Heart left ventricle (tissue), 16 donors: ENCODE measurements around the gene RACGAP1. TPM values are rescaled to one million over a fixed set of nuclear protein-coding genes. Genes with fewer than 3 reads are reported as not detected.

Experiments used
- ATAC-seq, 4 donors: fragments of 200-7000 bp; cut with Tn5 transposase; one replicate each; pipeline ENCODE4 v1.9.1; 2020 to 2022; ENCODE audit warnings: moderate library complexity in 4 of 4, mild to moderate bottlenecking in 3 of 4, moderate number of reproducible peaks in 1 of 4
- DNase-seq, 5 donors: peaks; one replicate each; pipeline ENCODE4 v3.0.0-alpha.2; 2020
- H3K27ac ChIP-seq, 12 donors: fragments of 200-600 bp; sonication (generic) in 4 of 12; one replicate each; pipeline versions ENCODE4 v1.5.0 to v1.8.0; 2016 to 2022; ENCODE audit warnings: mild to moderate bottlenecking in 2 of 12
- H3K27me3 ChIP-seq, 9 donors: fragments of 200-600 bp; sonication (generic) in 2 of 9; one replicate each; pipeline versions ENCODE4 v1.5.1 to v1.8.0; 2016 to 2022; ENCODE audit warnings: mild to moderate bottlenecking in 3 of 9
- H3K36me3 ChIP-seq, 9 donors: fragments of 200-600 bp; sonication (generic) in 2 of 9; one replicate each; pipeline versions ENCODE4 v1.5.0 to v1.8.0; 2018 to 2022; ENCODE audit warnings: mild to moderate bottlenecking in 2 of 9
- H3K4me1 ChIP-seq, 12 donors: fragments of 200-600 bp; sonication (generic) in 4 of 12; one replicate each; pipeline versions ENCODE4 v1.5.0 to v1.8.0; 2016 to 2022; ENCODE audit warnings: mild to moderate bottlenecking in 3 of 12
- H3K4me3 ChIP-seq, 12 donors: fragments of 200-600 bp; sonication (generic) in 4 of 12; one replicate each; pipeline versions ENCODE4 v1.5.0 to v1.8.0; 2017 to 2022; ENCODE audit warnings: mild to moderate bottlenecking in 9 of 12, moderate library complexity in 4 of 12
- H3K9me3 ChIP-seq, 12 donors: fragments of 200-600 bp; sonication (generic) in 4 of 12; one replicate each; pipeline versions ENCODE4 v1.5.0 to v1.8.0; 2016 to 2022; ENCODE audit warnings: mild to moderate bottlenecking in 1 of 12
- POLR2A ChIP-seq, 2 donors: fragments of 450-650 bp; IDR thresholded peaks; one replicate each; pipeline ENCODE4 v1.6.1; 2017; ENCODE audit warnings: antibody characterized with exemption in 2 of 2, mild to moderate bottlenecking in 2 of 2, moderate library complexity in 2 of 2
- WGBS, 4 donors: extraction: QIAGEN DNeasy Blood & Tissue Kit in 2 of 4; methylation state at CpG; one replicate each; pipeline versions ENCODE4 v1.1.5 to v1.1.7; 2013 to 2018; 5-methylcytosine and 5-hydroxymethylcytosine counted together
- intact Hi-C, 10 donors: fragments of 100-400 bp; cut with DNase I; formaldehyde crosslinking; loops; one replicate each; pipeline versions ENCODE4 v1.11.1 to v1.14.2; 2022
- polyA plus RNA-seq, 2 donors: library from polyadenylated mRNA; stranded (reverse); fragments of 200-250 nt; gene quantifications; one replicate each; pipeline ENCODE4 v1.2.3, GENCODE V29; 2013
- total RNA-seq, 9 donors: library from RNA; depleted of rRNA in 2 of 9; stranded (reverse); fragments of >200 nt in 2 of 9; fragmentation: NEBNext Ultra II Directional in 3 of 9; extraction: Animal tissue kit (Norgen Biotek cat#: 25700) in 3 of 9; gene quantifications; one replicate each; pipeline versions ENCODE4 v1.1.0 to v1.2.4, GENCODE V29; 2016 to 2023
- TF ChIP-seq, protein P1 (sequence below), 12 donors: fragments of 200-600 bp; sonication (generic) in 4 of 12; IDR thresholded peaks; one replicate each; pipeline versions ENCODE4 v1.5.0 to v1.8.0; 2018 to 2022; ENCODE audit warnings: antibody characterized with exemption in 12 of 12, mild to moderate bottlenecking in 5 of 12
- donor health status: ischemic (EF 13 %, LVEDD 7.1; RV severe dilation, severe dysfunction).
- donor health status: healthy with polysubstance abuse.
- donor health status: DM: no; HTN: yes; CAD: no.
- donor health status: DM: no; HTN: no; CAD: no.
- donor health status: ischemic (EF 25% LVEDD 6.9; RV normal size, moderate dysfunction).
- donor health status: ischemic (EF 25% LVEDD 5.7; RV mildly dilated, moderate dysfunction).
- donor health status: healthy.
- donor health status: DM: yes; HTN: yes; CAD: no.
- donor health status: ischemic (EF 35%, LVEDD 5.7; RV mildly dilated, moderate dysfunction).
- donor health status: nonischemic (EF 11% LVEDD 7.7; RV severe dilation, severe dysfunction).
- donor health status: DM: yes; HTN: yes; CAD: no.
- donor health status: PGD.
- donor health status: ischemic (EF 29% LVEDD 5.4; RV normal size, mild dysfunction).
- donor health status: nonischemic (EF 23%, LVEDD 6.1; RV moderate dilation, normal function).

The RACGAP1 gene
- total and polyA plus RNA-seq, 11 donors = 0.91 to 17.8 (median 5.2) TPM

DNA sequence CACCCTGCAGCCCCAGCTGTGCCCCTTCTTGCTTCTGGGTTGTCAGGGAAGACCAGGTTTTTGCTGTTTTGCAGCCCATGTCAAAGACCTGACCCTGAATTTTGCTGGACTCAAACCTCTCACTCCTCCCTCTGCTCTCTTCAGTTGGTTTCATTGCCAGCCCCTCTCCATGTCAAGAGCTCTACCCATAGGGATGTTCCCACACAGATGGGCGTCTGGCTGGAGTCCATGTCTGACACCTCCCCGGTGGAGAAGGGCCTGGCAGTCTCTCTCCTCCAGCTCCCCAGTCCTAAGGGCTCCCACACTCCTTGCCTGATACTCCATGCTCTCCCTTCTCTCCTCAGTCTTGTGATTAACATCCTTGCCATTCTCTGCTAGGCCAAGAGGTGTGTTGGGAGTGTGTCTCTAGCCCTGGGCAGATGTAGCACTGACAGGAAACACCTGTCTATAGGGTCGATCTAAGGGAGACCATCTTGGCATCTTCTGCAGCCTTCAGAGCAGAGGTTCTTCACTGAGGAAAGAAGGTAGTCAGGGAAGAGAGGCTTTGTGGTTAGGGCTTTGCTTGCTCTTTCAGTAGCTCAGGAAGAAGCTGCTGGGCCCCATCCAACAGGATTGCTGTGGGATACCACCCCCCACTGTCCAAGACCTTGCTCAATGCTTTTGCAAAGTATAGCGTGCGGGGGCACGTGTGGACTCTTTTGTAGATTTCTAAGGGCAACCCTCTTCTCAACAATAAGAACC lies 36.8 kb upstream of the RACGAP1 start:
- peaks cover 0 to 17% (median 3%) of the 10 kb centered on the region in 12 donors for H3K4me1 ChIP-seq
- peaks cover 0 to 11% (median 0%) of the 10 kb centered on the region in 9 donors for H3K27me3 ChIP-seq
- no peak overlapping the region for H3K27ac ChIP-seq
- DNase-seq (peak in 1 of 5 donors; percentile 19), ATAC-seq (no peak)
- H3K4me3 ChIP-seq = no peak overlapping the region
- no peaks in the 10 kb centered on the region for H3K36me3 ChIP-seq
- WGBS, 4 donors = 56 to 66% (median 64%) methylated on average over 6 of the region's 6 CpGs
- intact Hi-C loops = loop anchor here in 3 of 10 donors (5.0 to 10.0 kb wide), 3 partner anchors 95 to 297 kb away; no protein-coding TSS in a partner anchor
- TF ChIP-seq, protein P1, sequence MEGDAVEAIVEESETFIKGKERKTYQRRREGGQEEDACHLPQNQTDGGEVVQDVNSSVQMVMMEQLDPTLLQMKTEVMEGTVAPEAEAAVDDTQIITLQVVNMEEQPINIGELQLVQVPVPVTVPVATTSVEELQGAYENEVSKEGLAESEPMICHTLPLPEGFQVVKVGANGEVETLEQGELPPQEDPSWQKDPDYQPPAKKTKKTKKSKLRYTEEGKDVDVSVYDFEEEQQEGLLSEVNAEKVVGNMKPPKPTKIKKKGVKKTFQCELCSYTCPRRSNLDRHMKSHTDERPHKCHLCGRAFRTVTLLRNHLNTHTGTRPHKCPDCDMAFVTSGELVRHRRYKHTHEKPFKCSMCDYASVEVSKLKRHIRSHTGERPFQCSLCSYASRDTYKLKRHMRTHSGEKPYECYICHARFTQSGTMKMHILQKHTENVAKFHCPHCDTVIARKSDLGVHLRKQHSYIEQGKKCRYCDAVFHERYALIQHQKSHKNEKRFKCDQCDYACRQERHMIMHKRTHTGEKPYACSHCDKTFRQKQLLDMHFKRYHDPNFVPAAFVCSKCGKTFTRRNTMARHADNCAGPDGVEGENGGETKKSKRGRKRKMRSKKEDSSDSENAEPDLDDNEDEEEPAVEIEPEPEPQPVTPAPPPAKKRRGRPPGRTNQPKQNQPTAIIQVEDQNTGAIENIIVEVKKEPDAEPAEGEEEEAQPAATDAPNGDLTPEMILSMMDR (IDR thresholded peaks at IDR 0.05) = no peak
- TF ChIP-seq POLR2A (IDR thresholded peaks at IDR 0.05) = no peak
- no peaks in the 10 kb centered on the region for H3K9me3 ChIP-seq

DNA sequence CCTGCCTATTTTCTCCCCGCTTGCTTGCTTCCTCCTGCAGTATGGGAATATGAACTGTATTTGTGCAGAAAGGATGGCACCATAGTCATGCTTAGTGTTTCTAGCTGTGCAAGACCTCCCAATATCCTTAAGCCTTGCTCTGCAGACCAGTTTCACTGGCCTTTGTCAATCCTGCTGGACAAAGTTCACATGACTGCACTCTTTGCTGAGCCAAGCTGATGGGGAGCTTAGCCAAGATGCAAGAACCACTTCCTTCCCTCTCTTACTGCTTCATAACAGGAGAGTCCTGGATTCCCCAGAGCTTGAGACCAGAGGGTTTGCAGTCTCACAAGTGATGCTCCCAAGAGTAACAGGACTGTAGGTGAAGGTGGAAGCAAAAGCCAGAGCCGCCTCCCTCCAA lies 35.9 kb upstream of the RACGAP1 start:
- Histone ChIP-seq H3K27ac (no peak overlapping the region), H3K4me3 (no peak overlapping the region), H3K27me3 (peaks cover 0 to 18% (median 0%) of the 10 kb centered on the region in 9 donors), H3K4me1 (peaks cover 0 to 26% (median 12%) of the 10 kb centered on the region in 12 donors), H3K9me3 (no peaks in the 10 kb centered on the region), H3K36me3 (no peaks in the 10 kb centered on the region)
- no peak for DNase-seq
- TF ChIP-seq, protein P1 (IDR thresholded peaks at IDR 0.05) = no peak
- TF ChIP-seq POLR2A (IDR thresholded peaks at IDR 0.05) = no peak
- no peak for ATAC-seq
- intact Hi-C loops = loop anchor here in 3 of 10 donors (5.0 to 10.0 kb wide), 3 partner anchors 94 to 296 kb away; no protein-coding TSS in a partner anchor
- 80 to 96% (median 91%) methylated on average over 2 of the region's 2 CpGs for WGBS, 4 donors

DNA sequence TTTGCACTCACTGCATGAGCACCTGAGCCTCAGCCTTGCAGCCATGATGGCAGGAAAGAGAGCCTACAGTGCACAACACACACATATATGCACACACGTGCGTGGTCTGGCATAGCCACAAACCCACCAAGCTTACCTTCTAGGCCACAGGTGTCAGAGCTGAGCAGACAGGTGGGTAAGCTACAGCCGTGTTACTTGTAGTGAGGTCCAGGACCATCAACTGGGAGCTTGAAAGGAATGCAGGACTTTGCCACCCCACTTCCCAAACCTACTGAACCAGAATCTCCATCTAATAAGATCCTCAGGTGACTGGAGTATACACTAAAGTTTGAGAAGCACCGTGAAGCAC lies 34.8 kb upstream of the RACGAP1 start:
- Histone ChIP-seq H3K4me1 (peaks cover 0 to 32% (median 15%) of the 10 kb centered on the region in 12 donors), H3K27me3 (peaks cover 0 to 27% (median 0%) of the 10 kb centered on the region in 9 donors), H3K4me3 (no peak overlapping the region), H3K9me3 (no peaks in the 10 kb centered on the region), H3K36me3 (no peaks in the 10 kb centered on the region), H3K27ac (no peak overlapping the region)
- 65 to 71% (median 68%) methylated on average over 4 of the region's 4 CpGs for WGBS, 4 donors
- no peak for TF ChIP-seq POLR2A (IDR thresholded peaks at IDR 0.05)
- TF ChIP-seq, protein P1 (IDR thresholded peaks at IDR 0.05) = no peak
- intact Hi-C loops = loop anchor here in 3 of 10 donors (5.0 to 10.0 kb wide), 3 partner anchors 93 to 295 kb away; no protein-coding TSS in a partner anchor
- DNase-seq = no peak
- ATAC-seq = no peak

DNA sequence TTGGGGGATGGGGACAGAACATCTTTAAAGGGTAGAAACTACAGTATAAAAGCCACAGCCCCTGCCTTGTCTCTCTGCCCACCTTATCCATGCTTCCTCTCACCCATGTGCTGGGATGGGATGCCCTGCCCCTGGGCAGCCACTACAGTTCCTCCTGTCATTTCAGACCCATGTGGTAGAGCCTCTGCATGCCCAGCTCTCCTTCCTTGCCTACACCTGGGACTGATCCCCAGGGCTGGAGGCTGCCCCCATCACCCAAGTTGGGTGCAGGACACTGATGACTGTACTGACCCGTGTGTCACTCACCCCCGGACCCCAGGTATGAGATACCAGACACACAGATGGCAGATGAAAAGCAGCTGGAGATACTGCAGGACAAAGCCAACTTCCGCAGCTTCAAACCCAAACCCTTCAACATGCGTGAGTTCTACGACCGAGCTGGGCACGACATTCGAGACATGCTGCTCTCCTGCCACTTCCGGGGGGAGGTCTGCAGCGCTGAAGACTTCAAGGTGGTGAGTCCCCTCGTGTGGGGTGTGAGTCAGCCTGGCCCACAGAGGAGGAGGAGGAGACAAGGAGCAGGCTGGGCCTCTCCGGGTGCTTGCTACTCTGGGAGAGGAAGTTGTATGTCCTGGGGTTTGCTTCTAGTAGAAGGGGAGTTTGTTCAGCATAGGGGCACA lies 34.3 kb upstream of the RACGAP1 start:
- no peaks in the 10 kb centered on the region for H3K9me3 ChIP-seq
- ATAC-seq = no peak
- no peak for TF ChIP-seq POLR2A (IDR thresholded peaks at IDR 0.05)
- TF ChIP-seq, protein P1 (IDR thresholded peaks at IDR 0.05) = no peak
- intact Hi-C loops = loop anchor here (5.0 to 10.0 kb wide), 8 partner anchors 87 to 295 kb away; partner anchors contain the start of gene AQP6 (in 1 of the 10)
- no peak overlapping the region for H3K4me3 ChIP-seq
- H3K27ac ChIP-seq = no peak overlapping the region
- no peak for DNase-seq
- H3K27me3 ChIP-seq = peaks cover 0 to 27% (median 0%) of the 10 kb centered on the region in 9 donors
- WGBS, 4 donors = 71 to 87% (median 84%) methylated on average over 10 to 12 of the region's 12 CpGs
- peaks cover 0 to 32% (median 15%) of the 10 kb centered on the region in 12 donors for H3K4me1 ChIP-seq
- H3K36me3 ChIP-seq = no peaks in the 10 kb centered on the region
